Glutamatergic neuron (in vitro differentiated cells): ENCODE measurements around the gene DTNB. TPM values are rescaled to one million over a fixed set of nuclear protein-coding genes. Genes with fewer than 3 reads are reported as not detected.

Experiments
- DNase-seq: peaks from one replicate; pipeline ENCODE4 v3.0.0; 2022
- H3K27ac Mint-ChIP-seq: one replicate; pipeline ENCODE4 v1.8.0; 2020; ENCODE audit warnings: mild to moderate bottlenecking, mixed read lengths, inconsistent platforms; ENCODE audit not compliant: unreplicated experiment
- H3K27me3 Mint-ChIP-seq: one replicate; pipeline ENCODE4 v1.8.0; 2020; ENCODE audit warnings: mild to moderate bottlenecking, moderate library complexity, mixed read lengths, inconsistent platforms; ENCODE audit not compliant: unreplicated experiment
- H3K36me3 Mint-ChIP-seq: one replicate; pipeline ENCODE4 v1.8.0; 2020; ENCODE audit warnings: mild to moderate bottlenecking, mixed read lengths, inconsistent platforms; ENCODE audit not compliant: unreplicated experiment
- H3K4me1 Mint-ChIP-seq: one replicate; pipeline ENCODE4 v1.8.0; 2020; ENCODE audit warnings: mild to moderate bottlenecking, low read depth, mixed read lengths, inconsistent platforms; ENCODE audit not compliant: unreplicated experiment
- H3K4me3 Mint-ChIP-seq: one replicate; pipeline ENCODE4 v1.8.0; 2020; ENCODE audit warnings: mild to moderate bottlenecking, mixed read lengths, inconsistent platforms; ENCODE audit not compliant: unreplicated experiment
- H3K9me3 Mint-ChIP-seq: one replicate; pipeline ENCODE4 v1.8.0; 2020; ENCODE audit warnings: mild to moderate bottlenecking, moderate library complexity, mixed read lengths, inconsistent platforms; ENCODE audit not compliant: unreplicated experiment
- CTCF ChIP-seq: fragments of 200-600 bp; sonication (generic); IDR thresholded peaks from one replicate; pipeline ENCODE4 v1.5.0; 2021; ENCODE audit not compliant: partially characterized antibody, unreplicated experiment
- total RNA-seq: library from RNA; stranded (reverse); fragmentation: NEBNext Ultra II Directional; extraction: Animal tissue kit (Norgen Biotek cat#: 25700); gene quantifications from one replicate; pipeline ENCODE4 v1.2.1, GENCODE V29; 2021; ENCODE audit not compliant: unreplicated experiment

Gene DTNB
- total RNA-seq, 1 donor from 2014 or later = 41.7 TPM

DNA sequence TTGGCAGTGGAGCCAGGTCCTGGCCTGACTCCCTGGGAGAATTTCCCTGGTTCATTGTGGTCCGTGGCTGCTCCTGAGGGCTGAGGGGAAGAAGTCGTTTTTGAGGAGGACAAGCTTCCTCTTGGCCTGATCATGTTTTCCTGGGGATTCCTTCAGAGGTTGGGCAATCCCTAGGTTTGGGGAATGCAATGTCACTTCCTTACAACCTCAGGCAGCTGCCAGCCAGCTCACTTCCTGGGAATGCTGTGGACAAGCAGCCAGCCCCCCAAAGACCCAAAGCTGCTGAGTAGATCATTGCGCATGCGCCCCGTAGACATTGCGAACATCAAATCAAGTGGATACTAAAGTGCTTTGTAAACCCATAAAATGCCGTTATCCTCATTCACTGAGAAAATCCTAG lies 324.0 kb downstream of the DTNB start:
- Mint-ChIP-seq H3K4me1 (no peaks in the 10 kb centered on the region), H3K36me3 (no peaks in the 10 kb centered on the region), H3K27ac (no peak overlapping the region), H3K9me3 (peaks cover 6% of the 10 kb centered on the region), H3K27me3 (peaks cover 4% of the 10 kb centered on the region), H3K4me3 (no peak overlapping the region)
- DNase-seq = no peak
- no peak for TF ChIP-seq CTCF

DNA sequence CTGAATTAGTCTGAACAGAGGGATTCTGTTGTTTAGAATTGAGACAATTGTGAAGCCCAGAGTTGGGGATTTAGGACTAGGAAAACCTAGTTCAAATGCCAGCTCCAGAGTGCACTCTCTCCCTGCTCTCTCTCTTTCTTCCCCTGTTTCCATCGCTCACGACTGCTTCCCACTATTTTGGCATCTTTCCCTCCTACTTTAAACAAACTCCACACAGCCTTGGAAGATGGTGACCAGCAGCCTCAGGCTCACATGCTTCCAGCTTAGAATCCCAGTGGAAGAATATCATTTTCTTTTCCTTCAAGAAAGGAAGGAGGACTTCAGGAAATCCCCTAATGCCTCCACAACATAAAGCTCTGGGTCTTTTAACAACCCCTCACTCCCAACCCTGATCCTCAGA lies 325.5 kb downstream of the DTNB start:
- DNase-seq = no peak
- no peak overlapping the region for H3K4me3 Mint-ChIP-seq
- H3K36me3 Mint-ChIP-seq = no peaks in the 10 kb centered on the region
- H3K27ac Mint-ChIP-seq = no peak overlapping the region
- peaks cover 6% of the 10 kb centered on the region for H3K9me3 Mint-ChIP-seq
- TF ChIP-seq CTCF = no peak
- H3K4me1 Mint-ChIP-seq = no peaks in the 10 kb centered on the region
- H3K27me3 Mint-ChIP-seq = peaks cover 5% of the 10 kb centered on the region

- no peak for DNase-seq
- no peak overlapping the region for H3K27ac Mint-ChIP-seq
- TF ChIP-seq CTCF = no peak
- H3K9me3 Mint-ChIP-seq = peaks cover 8% of the 10 kb centered on the region
- no peaks in the 10 kb centered on the region for H3K36me3 Mint-ChIP-seq
- peaks cover 5% of the 10 kb centered on the region for H3K27me3 Mint-ChIP-seq
- no peaks in the 10 kb centered on the region for H3K4me1 Mint-ChIP-seq
- no peak overlapping the region for H3K4me3 Mint-ChIP-seq
Observed at GRCh38 chr2:25347205-25347815, 326.1 kb downstream of the DTNB start.

DNA sequence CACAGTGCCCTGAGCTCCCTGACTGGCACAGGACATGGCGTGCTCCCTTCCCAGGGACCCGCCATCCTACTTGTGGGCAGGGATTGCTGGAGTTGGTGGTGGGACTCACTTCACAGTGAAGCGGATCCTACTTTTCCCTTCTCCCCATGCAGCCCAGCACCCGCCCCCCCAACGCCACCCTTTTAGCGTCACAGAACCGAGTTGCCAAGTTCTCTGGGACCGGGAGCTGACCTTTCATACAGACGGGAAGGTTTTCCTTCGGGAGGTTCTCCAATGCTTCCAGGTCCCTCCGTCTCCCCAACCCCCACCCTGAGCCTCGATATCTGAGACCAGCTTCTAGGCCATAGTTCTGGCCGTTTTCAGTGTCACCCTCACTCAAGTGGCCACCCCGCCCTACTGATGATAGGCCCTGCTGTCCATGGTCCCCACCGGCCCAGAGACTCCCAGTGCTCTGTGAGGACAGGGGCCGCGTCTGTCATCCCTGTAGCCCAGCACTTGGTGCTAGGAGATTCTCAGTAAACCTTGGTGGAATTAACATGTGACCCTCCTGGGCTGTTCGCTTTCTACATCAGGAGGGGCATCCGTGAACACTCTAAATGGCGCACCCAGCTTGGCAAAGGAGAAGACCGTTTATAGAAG lies 330.1 kb downstream of the DTNB start:
- Mint-ChIP-seq H3K27me3 (peaks cover 7% of the 10 kb centered on the region), H3K27ac (no peak overlapping the region), H3K9me3 (peaks cover 4% of the 10 kb centered on the region), H3K4me1 (peaks cover 3% of the 10 kb centered on the region), H3K4me3 (no peak overlapping the region), H3K36me3 (no peaks in the 10 kb centered on the region)
- DNase-seq = no peak
- no peak for TF ChIP-seq CTCF
